Mesendoderm (in vitro differentiated cells): Measurements from ENCODE around the gene CDC16.

Experiments
- DNase-seq: peaks from one replicate; pipeline ENCODE4 v3.0.0; 2013
- H2AK5ac ChIP-seq: 2 replicates; pipeline ENCODE4 v1.6.1; 2013; ENCODE audit warnings: low read length, inconsistent platforms
- H2BK120ac ChIP-seq: 2 replicates; pipeline ENCODE4 v1.6.1; 2013; ENCODE audit warnings: low read depth, mild to moderate bottlenecking, low read length, moderate library complexity, mixed read lengths
- H2BK15ac ChIP-seq: replicated peaks from 2 replicates; pipeline ENCODE4 v1.6.1; 2013; ENCODE audit warnings: low read depth, mild to moderate bottlenecking, moderate library complexity
- H2BK5ac ChIP-seq: 2 replicates; pipeline ENCODE4 v1.6.1; 2013; ENCODE audit warnings: low read length, inconsistent platforms
- H3K18ac ChIP-seq: 2 replicates; pipeline ENCODE4 v1.6.1; 2013; ENCODE audit warnings: mild to moderate bottlenecking, low read length, mixed read lengths
- H3K23ac ChIP-seq: one replicate; pipeline ENCODE4 v1.6.1; 2013; ENCODE audit warnings: low read length
- H3K27ac ChIP-seq: 2 replicates; pipeline ENCODE4 v1.5.1; 2013; ENCODE audit warnings: low read depth, mild to moderate bottlenecking, inconsistent platforms, low read length, moderate library complexity
- H3K27me3 ChIP-seq: 2 replicates; pipeline ENCODE4 v1.6.1; 2013; ENCODE audit warnings: low read length, control low read depth, mild to moderate bottlenecking, inconsistent platforms; ENCODE audit not compliant: insufficient read depth, poor library complexity
- H3K36me3 ChIP-seq: 2 replicates; pipeline ENCODE4 v1.6.1; 2013; ENCODE audit warnings: low read length, inconsistent platforms; ENCODE audit not compliant: control insufficient read depth, insufficient read depth
- H3K4ac ChIP-seq: one replicate; pipeline ENCODE4 v1.6.1; 2013; ENCODE audit warnings: low read depth, mild to moderate bottlenecking, low read length, moderate library complexity
- H3K4me1 ChIP-seq: 2 replicates; pipeline ENCODE4 v1.6.1; 2013; ENCODE audit warnings: low read depth, low read length, inconsistent platforms; ENCODE audit not compliant: control insufficient read depth
- H3K4me2 ChIP-seq: 2 replicates; pipeline ENCODE4 v1.6.1; 2013; ENCODE audit warnings: low read length
- H3K4me3 ChIP-seq: 2 replicates; pipeline ENCODE4 v1.5.1; 2013; ENCODE audit warnings: mild to moderate bottlenecking, low read length
- H3K56ac ChIP-seq: one replicate; pipeline ENCODE4 v1.6.1; 2013; ENCODE audit warnings: low read length
- H3K79me1 ChIP-seq: 2 replicates; pipeline ENCODE4 v1.6.1; 2013; ENCODE audit warnings: low read length, inconsistent platforms
- H3K79me2 ChIP-seq: 2 replicates; pipeline ENCODE4 v1.6.1; 2013; ENCODE audit warnings: mild to moderate bottlenecking, low read length; ENCODE audit not compliant: control insufficient read depth, insufficient read depth
- H3K9ac ChIP-seq: 2 replicates; pipeline ENCODE4 v1.6.1; 2013; ENCODE audit warnings: low read length, inconsistent platforms
- H4K5ac ChIP-seq: one replicate; pipeline ENCODE4 v1.6.1; 2013; ENCODE audit warnings: low read length
- H4K8ac ChIP-seq: one replicate; pipeline ENCODE4 v1.6.1; 2013; ENCODE audit warnings: low read depth, mild to moderate bottlenecking, control low read depth, low read length, moderate library complexity
- WGBS: extraction: QIAGEN DNeasy Blood & Tissue Kit; methylation state at CpG from one replicate; pipeline ENCODE4 v1.1.7; 2013; ENCODE audit warnings: low lambda C conversion rate, missing lambda C conversion rate; ENCODE audit not compliant: insufficient coverage; ENCODE audit errors: extremely low coverage; 5-methylcytosine and 5-hydroxymethylcytosine counted together

Gene CDC16

GRCh38 chr13:114229506-114229905, 5.2 kb upstream of the CDC16 start:
- H4K8ac ChIP-seq: no peak overlapping the region
- H3K4ac ChIP-seq: no peak overlapping the region
- H3K27ac ChIP-seq: peak overlapping the region; percentile 44
- peaks cover 2% of the 10 kb centered on the region for H3K4me1 ChIP-seq
- no CpG with 5 or more reads among the region's 4 CpGs for WGBS
- DNase-seq: no peak
- H3K36me3 ChIP-seq: no peaks in the 10 kb centered on the region
- H3K23ac ChIP-seq: no peak overlapping the region
- no peak overlapping the region for H2BK15ac ChIP-seq
- H2BK5ac ChIP-seq: no peak overlapping the region
- no peaks in the 10 kb centered on the region for H3K79me2 ChIP-seq
- H4K5ac ChIP-seq: no peak overlapping the region
- no peak overlapping the region for H3K4me3 ChIP-seq
- H3K18ac ChIP-seq: no peak overlapping the region
- no peak overlapping the region for H2AK5ac ChIP-seq
- H3K4me2 ChIP-seq: no peak overlapping the region
- peak overlapping the region; percentile 2 for H3K56ac ChIP-seq
- no peaks in the 10 kb centered on the region for H3K79me1 ChIP-seq
- no peak overlapping the region for H3K9ac ChIP-seq
- H2BK120ac ChIP-seq: no peak overlapping the region
- H3K27me3 ChIP-seq: no peaks in the 10 kb centered on the region

DNA sequence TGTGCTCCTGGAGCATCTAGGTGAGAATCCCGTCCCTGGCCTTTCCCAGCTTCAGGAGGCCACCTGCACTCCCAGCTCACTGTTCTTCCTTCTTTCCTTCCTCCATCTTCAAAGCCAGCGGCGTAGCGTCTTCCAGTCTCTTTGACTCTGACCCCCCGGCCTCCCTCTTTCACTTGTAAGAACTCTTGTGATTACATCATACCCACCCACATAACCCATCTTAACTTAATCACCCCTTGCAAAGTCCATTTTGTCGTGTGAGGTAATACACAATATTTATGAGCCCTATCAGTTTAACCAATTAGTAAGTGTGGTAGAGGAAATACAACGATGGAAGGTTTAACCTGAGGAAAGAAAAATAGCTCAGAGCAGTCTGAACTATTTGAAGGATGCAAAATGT, 4.6 kb upstream of the CDC16 start:
- no peak overlapping the region for H3K4me2 ChIP-seq
- peaks cover 2% of the 10 kb centered on the region for H3K4me1 ChIP-seq
- no peak overlapping the region for H2AK5ac ChIP-seq
- H2BK15ac ChIP-seq: no peak overlapping the region
- H3K18ac ChIP-seq: no peak overlapping the region
- no peak overlapping the region for H2BK5ac ChIP-seq
- no peaks in the 10 kb centered on the region for H3K79me1 ChIP-seq
- H3K4ac ChIP-seq: no peak overlapping the region
- no CpG with 5 or more reads among the region's 7 CpGs for WGBS
- H3K27me3 ChIP-seq: no peaks in the 10 kb centered on the region
- no peak overlapping the region for H2BK120ac ChIP-seq
- peaks cover 2% of the 10 kb centered on the region for H3K79me2 ChIP-seq
- H3K9ac ChIP-seq: no peak overlapping the region
- no peak overlapping the region for H3K23ac ChIP-seq
- H3K27ac ChIP-seq: peak overlapping the region; percentile 44
- no peak overlapping the region for H3K4me3 ChIP-seq
- H3K56ac ChIP-seq: peak overlapping the region; percentile 2
- H3K36me3 ChIP-seq: no peaks in the 10 kb centered on the region
- H4K8ac ChIP-seq: no peak overlapping the region
- H4K5ac ChIP-seq: no peak overlapping the region
- DNase-seq: peak; percentile 58

GRCh38 chr13:114230575-114230974, 4.1 kb upstream of the CDC16 start:
- WGBS: no CpG with 5 or more reads among the region's 3 CpGs
- DNase-seq: no peak
- H3K36me3 ChIP-seq: no peaks in the 10 kb centered on the region

DNA sequence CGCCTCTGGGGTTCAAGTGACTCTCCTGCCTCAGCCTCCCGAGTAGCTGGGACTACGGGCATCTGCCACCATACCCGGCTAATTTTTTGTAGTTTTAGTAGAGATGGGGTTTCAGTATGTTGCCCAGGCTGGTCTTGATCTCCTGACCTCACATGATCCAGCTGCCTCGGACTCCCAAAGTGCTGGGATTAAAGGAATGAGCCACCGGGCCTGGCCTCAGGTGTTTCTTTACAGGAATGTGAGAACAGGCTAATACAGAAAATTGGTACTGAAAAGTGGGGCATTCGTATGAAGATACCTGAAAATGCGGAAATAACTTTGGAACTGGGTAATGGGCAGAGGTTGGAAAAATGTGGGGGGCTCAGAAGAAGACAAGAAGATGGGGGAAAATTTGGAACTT, 2.8 kb upstream of the CDC16 start:
- H2BK5ac ChIP-seq: no peak overlapping the region
- no peaks in the 10 kb centered on the region for H3K36me3 ChIP-seq
- no peak overlapping the region for H3K9ac ChIP-seq
- H3K4me3 ChIP-seq: no peak overlapping the region
- no peaks in the 10 kb centered on the region for H3K27me3 ChIP-seq
- H3K4me2 ChIP-seq: no peak overlapping the region
- no peak overlapping the region for H2BK120ac ChIP-seq
- H4K5ac ChIP-seq: no peak overlapping the region
- H3K23ac ChIP-seq: no peak overlapping the region
- H3K4ac ChIP-seq: no peak overlapping the region
- H2BK15ac ChIP-seq: no peak overlapping the region
- H3K4me1 ChIP-seq: peaks cover 5% of the 10 kb centered on the region
- no peak overlapping the region for H4K8ac ChIP-seq
- WGBS: no CpG with 5 or more reads among the region's 8 CpGs
- no peak overlapping the region for H3K18ac ChIP-seq
- H3K79me2 ChIP-seq: peaks cover 11% of the 10 kb centered on the region
- H3K27ac ChIP-seq: no peak overlapping the region
- no peak for DNase-seq
- no peak overlapping the region for H2AK5ac ChIP-seq
- peaks cover 5% of the 10 kb centered on the region for H3K79me1 ChIP-seq
- no peak overlapping the region for H3K56ac ChIP-seq

More at GRCh38 chr13:114230575-114230974, 4.1 kb upstream of the CDC16 start:
- H3K27me3 ChIP-seq: no peaks in the 10 kb centered on the region
- no peak overlapping the region for H4K5ac ChIP-seq
- H3K4me2 ChIP-seq: no peak overlapping the region
- H3K18ac ChIP-seq: no peak overlapping the region
- H3K79me2 ChIP-seq: peaks cover 6% of the 10 kb centered on the region
- H3K27ac ChIP-seq: no peak overlapping the region
- H3K4me3 ChIP-seq: no peak overlapping the region
- H2BK15ac ChIP-seq: no peak overlapping the region
- no peak overlapping the region for H2AK5ac ChIP-seq
- H3K9ac ChIP-seq: no peak overlapping the region
- H2BK120ac ChIP-seq: no peak overlapping the region
- H3K4ac ChIP-seq: no peak overlapping the region
- H3K79me1 ChIP-seq: no peaks in the 10 kb centered on the region
- H3K56ac ChIP-seq: no peak overlapping the region
- no peak overlapping the region for H4K8ac ChIP-seq
- no peak overlapping the region for H2BK5ac ChIP-seq
- no peak overlapping the region for H3K23ac ChIP-seq
- H3K4me1 ChIP-seq: peaks cover 2% of the 10 kb centered on the region

DNA sequence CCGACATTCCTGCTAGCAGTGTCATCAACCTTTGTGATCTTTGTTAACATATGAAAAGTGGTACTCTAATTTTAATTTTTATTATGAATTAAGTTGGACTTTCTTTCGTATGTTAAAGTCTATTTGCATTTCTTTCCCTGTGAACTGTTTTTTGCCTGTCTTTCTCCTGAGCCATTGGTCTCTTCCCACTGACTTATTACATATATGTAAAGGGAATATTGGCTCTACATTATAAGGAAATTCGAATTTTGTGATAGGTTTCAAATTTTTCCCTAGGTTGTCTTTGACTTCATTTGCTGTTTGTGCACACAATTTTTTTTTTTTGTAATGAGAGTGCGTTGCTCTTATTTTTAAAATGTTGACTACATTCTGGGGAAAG, 442 bp upstream of the CDC16 start:
- no peak overlapping the region for H3K4ac ChIP-seq
- no peak overlapping the region for H3K4me2 ChIP-seq
- H2AK5ac ChIP-seq: no peak overlapping the region
- H3K4me1 ChIP-seq: peaks cover 5% of the 10 kb centered on the region
- peaks cover 13% of the 10 kb centered on the region for H3K79me2 ChIP-seq
- WGBS: no CpG with 5 or more reads among the region's 4 CpGs
- no peak overlapping the region for H4K8ac ChIP-seq
- H3K27me3 ChIP-seq: no peaks in the 10 kb centered on the region
- H3K4me3 ChIP-seq: no peak overlapping the region
- no peaks in the 10 kb centered on the region for H3K36me3 ChIP-seq
- H4K5ac ChIP-seq: no peak overlapping the region
- H3K79me1 ChIP-seq: peaks cover 7% of the 10 kb centered on the region
- H2BK15ac ChIP-seq: no peak overlapping the region
- DNase-seq: no peak
- H3K56ac ChIP-seq: no peak overlapping the region
- H3K9ac ChIP-seq: no peak overlapping the region
- no peak overlapping the region for H2BK120ac ChIP-seq
- H3K18ac ChIP-seq: no peak overlapping the region
- no peak overlapping the region for H3K23ac ChIP-seq
- no peak overlapping the region for H2BK5ac ChIP-seq
- no peak overlapping the region for H3K27ac ChIP-seq

DNA sequence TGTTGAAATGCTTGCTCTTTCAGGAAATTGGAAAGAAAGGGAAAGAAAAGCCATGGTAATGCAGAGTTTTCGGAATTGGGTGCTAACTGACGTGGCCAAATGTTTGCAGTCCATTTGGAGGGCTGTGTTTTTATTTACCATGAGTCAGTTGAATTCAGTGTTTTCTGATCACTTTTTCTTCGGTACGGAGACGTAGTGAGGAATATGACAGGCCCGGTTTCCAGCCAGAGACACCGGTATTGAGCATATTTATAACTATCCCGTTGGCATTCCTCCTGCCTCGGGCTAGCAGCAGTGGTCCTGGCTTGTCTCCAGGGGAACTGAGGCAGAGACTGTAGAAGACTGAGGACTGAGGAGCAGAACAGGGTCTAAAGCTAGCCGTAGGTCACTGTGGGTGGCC, 1.0 kb downstream of the CDC16 start:
- Histone ChIP-seq H3K79me1 (peaks cover 7% of the 10 kb centered on the region), H4K5ac (no peak overlapping the region), H3K56ac (peak overlapping the region; percentile 94), H3K4ac (no peak overlapping the region), H3K79me2 (peaks cover 13% of the 10 kb centered on the region), H2BK120ac (no peak overlapping the region), H3K4me1 (peaks cover 3% of the 10 kb centered on the region), H3K9ac (peak overlapping the region; percentile 86), H4K8ac (no peak overlapping the region), H2AK5ac (no peak overlapping the region), H3K18ac (no peak overlapping the region), H2BK5ac (no peak overlapping the region), H3K27ac (no peak overlapping the region), H3K36me3 (no peaks in the 10 kb centered on the region), H3K4me3 (peak overlapping the region; percentile 82), H2BK15ac (no peak overlapping the region), H3K27me3 (no peaks in the 10 kb centered on the region), H3K23ac (no peak overlapping the region), H3K4me2 (peak overlapping the region; percentile 67)
- no CpG with 5 or more reads among the region's 10 CpGs for WGBS
- no peak for DNase-seq
